GM23338 (cell line): Measurements from ENCODE around the gene DNAJC1. TPM values are rescaled to one million over a fixed set of nuclear protein-coding genes. Genes with fewer than 3 reads are reported as not detected.

Experiments
- ATAC-seq: fragments of 200-7000 bp; cut with Tn5 transposase; 3 replicates; pipeline ENCODE4 v1.9.1; 2020
- DNase-seq: peaks from one replicate; pipeline ENCODE4 v3.0.0-alpha.2; 2015; ENCODE audit warnings: low spot score
- H2AFZ ChIP-seq: fragments of 200-600 bp; sonication (generic); 2 replicates; pipeline ENCODE4 v1.8.0; 2016; ENCODE audit warnings: antibody characterized with exemption, mild to moderate bottlenecking, moderate library complexity
- H3F3A ChIP-seq: fragments of 200-600 bp; sonication (generic); replicated peaks from 2 replicates; pipeline ENCODE4 v1.8.0; 2017; ENCODE audit warnings: antibody characterized with exemption, mixed run types, low read depth
- H3K27ac ChIP-seq: fragments of 200-600 bp; sonication (generic); 2 replicates; pipeline ENCODE4 v1.6.1; 2016; ENCODE audit warnings: low read depth
- H3K27me3 ChIP-seq: fragments of 200-600 bp; sonication (generic); 2 replicates; pipeline ENCODE4 v1.8.0; 2016; ENCODE audit warnings: mild to moderate bottlenecking, mixed run types, moderate library complexity; ENCODE audit not compliant: insufficient read depth
- H3K36me3 ChIP-seq: fragments of 200-600 bp; sonication (generic); 2 replicates; pipeline ENCODE4 v1.8.0; 2016; ENCODE audit warnings: mild to moderate bottlenecking; ENCODE audit not compliant: insufficient read depth
- H3K4me1 ChIP-seq: fragments of 200-600 bp; sonication (generic); 2 replicates; pipeline ENCODE4 v1.8.0; 2016; ENCODE audit warnings: mild to moderate bottlenecking, moderate library complexity; ENCODE audit not compliant: insufficient read depth
- H3K4me2 ChIP-seq: fragments of 200-600 bp; sonication (generic); 2 replicates; pipeline ENCODE4 v1.7.1; 2017; ENCODE audit warnings: mixed run types
- H3K4me3 ChIP-seq: fragments of 200-600 bp; sonication (generic); 2 replicates; pipeline ENCODE4 v1.6.1; 2016; ENCODE audit warnings: mixed run types
- H3K79me2 ChIP-seq: fragments of 200-600 bp; sonication (generic); replicated peaks from 2 replicates; pipeline ENCODE4 v1.8.0; 2017; ENCODE audit warnings: mild to moderate bottlenecking; ENCODE audit not compliant: insufficient read depth
- H3K9me2 ChIP-seq: fragments of 200-600 bp; sonication (generic); 2 replicates; pipeline ENCODE4 v1.8.0; 2017; ENCODE audit not compliant: insufficient read depth
- H4K20me1 ChIP-seq: fragments of 200-600 bp; sonication (generic); replicated peaks from 2 replicates; pipeline ENCODE4 v1.8.0; 2017; ENCODE audit warnings: mild to moderate bottlenecking; ENCODE audit not compliant: insufficient read depth
- H3K27ac Mint-ChIP-seq: 2 replicates; pipeline ENCODE4 v1.8.0; 2020; ENCODE audit warnings: inconsistent platforms, mild to moderate bottlenecking, moderate library complexity, mixed read lengths
- H3K27me3 Mint-ChIP-seq: 3 replicates; pipeline ENCODE4 v1.8.0; 2022; ENCODE audit warnings: low read depth, mild to moderate bottlenecking, moderate library complexity, mixed read lengths, inconsistent platforms; ENCODE audit not compliant: insufficient read depth, poor library complexity
- H3K36me3 Mint-ChIP-seq: 3 replicates; pipeline ENCODE4 v1.8.0; 2021; ENCODE audit warnings: low read depth, mild to moderate bottlenecking, inconsistent platforms, moderate library complexity, mixed read lengths
- H3K4me1 Mint-ChIP-seq: 3 replicates; pipeline ENCODE4 v1.8.0; 2020; ENCODE audit warnings: mild to moderate bottlenecking, inconsistent platforms, mixed read lengths
- H3K4me3 Mint-ChIP-seq: 3 replicates; pipeline ENCODE4 v1.8.0; 2021; ENCODE audit warnings: moderate library complexity, mild to moderate bottlenecking, inconsistent platforms, mixed read lengths
- H3K9me3 Mint-ChIP-seq: 3 replicates; pipeline ENCODE4 v1.8.0; 2020; ENCODE audit warnings: moderate library complexity, mild to moderate bottlenecking, inconsistent platforms, mixed read lengths
- CREB1 ChIP-seq: fragments of 250-450 bp; sonication (Bioruptor Pico); IDR thresholded peaks from 2 replicates; pipeline ENCODE4 v1.5.0; 2020; ENCODE audit warnings: low read depth, mild to moderate bottlenecking, moderate library complexity
- CTCF ChIP-seq, 2 experiments: fragments of 200-600 bp in 1 of 2; sonication (generic) in 1 of 2; conservative IDR thresholded peaks; 2 replicates each; pipeline versions ENCODE4 v1.5.1 to v1.6.1; 2016 to 2017; ENCODE audit warnings: antibody characterized with exemption in 2 of 2, low read depth in 2 of 2, mild to moderate bottlenecking in 2 of 2, moderate library complexity in 1 of 2
- ETS1 ChIP-seq: IDR thresholded peaks from 2 replicates; pipeline ENCODE4 v1.6.1; 2016; ENCODE audit warnings: antibody characterized with exemption
- EZH2 ChIP-seq: fragments of 200-600 bp; sonication (generic); IDR thresholded peaks from one replicate; pipeline ENCODE4 v1.8.0; 2017; ENCODE audit warnings: antibody characterized with exemption, mild to moderate bottlenecking, low read depth; ENCODE audit not compliant: unreplicated experiment
- JUNB ChIP-seq: IDR thresholded peaks from one replicate; pipeline ENCODE4 v1.6.1; 2016; ENCODE audit warnings: antibody characterized with exemption; ENCODE audit not compliant: unreplicated experiment
- NANOG ChIP-seq: IDR thresholded peaks from 2 replicates; pipeline ENCODE4 v1.6.1; 2016; ENCODE audit warnings: antibody characterized with exemption, borderline replicate concordance
- POLR2AphosphoS5 ChIP-seq: IDR thresholded peaks from 2 replicates; pipeline ENCODE4 v1.6.1; 2016; ENCODE audit warnings: antibody characterized with exemption, low read depth
- REST ChIP-seq: IDR thresholded peaks from one replicate; pipeline ENCODE4 v1.6.1; 2018; ENCODE audit warnings: antibody characterized with exemption; ENCODE audit not compliant: unreplicated experiment
- STAT1 ChIP-seq: IDR thresholded peaks from one replicate; pipeline ENCODE4 v1.6.1; 2016; ENCODE audit warnings: antibody characterized with exemption; ENCODE audit not compliant: unreplicated experiment
- ZNF114 ChIP-seq: fragments of 250-450 bp; sonication (Bioruptor Pico); IDR thresholded peaks from 2 replicates; pipeline ENCODE4 v1.5.0; 2020; ENCODE audit warnings: mild to moderate bottlenecking, moderate library complexity
- polyA plus RNA-seq: library from polyadenylated mRNA; unstranded; fragments of >200 nt; fragmentation: Nextera tagmentation; extraction: Ambion mirVana; gene quantifications from 2 replicates; pipeline ENCODE4 v1.2.1, GENCODE V29; 2016
- total RNA-seq: library from RNA; depleted of rRNA; stranded (reverse); fragments of >200 nt; shearing (Covaris generic); gene quantifications from 2 replicates; pipeline ENCODE4 v1.2.3, GENCODE V29; 2014

Gene DNAJC1
- total and polyA plus RNA-seq, 2 experiments from 2014 or later = 38.6 to 45.3 TPM

- TF ChIP-seq REST = no peak
- no peak for TF ChIP-seq POLR2AphosphoS5
- TF ChIP-seq CTCF (conservative IDR thresholded peaks at IDR 0.05; ENCODE audit: low read depth in 2 of 2) = no peak
These were observed 18.0 kb downstream of the DNAJC1 start (continued) for GRCh38 chr10:21985541-21985940.

- Histone ChIP-seq H3K27me3 (no peaks in the 10 kb centered on the region), H3K4me1 (peaks cover 26% of the 10 kb centered on the region), H3K4me2 (no peak overlapping the region), H4K20me1 (no peaks in the 10 kb centered on the region), H3K79me2 (no peaks in the 10 kb centered on the region), H3F3A (no peaks in the 10 kb centered on the region), H3K36me3 (no peaks in the 10 kb centered on the region), H2AFZ (no peak overlapping the region), H3K27ac (no peak overlapping the region), H3K4me3 (no peak overlapping the region), H3K9me2 (no peaks in the 10 kb centered on the region)
- DNase-seq = no peak
- H3K27me3 Mint-ChIP-seq = no peaks in the 10 kb centered on the region
- peaks cover under 1% of the 10 kb centered on the region; the same call in 2 of the 3 replicates for H3K36me3 Mint-ChIP-seq
- peaks cover 41% of the 10 kb centered on the region for H3K4me1 Mint-ChIP-seq
- TF ChIP-seq CREB1 (CRISPR knock-in tag) (no peak), NANOG (no peak), ZNF114 (CRISPR knock-in tag) (no peak), POLR2AphosphoS5 (no peak), CTCF (conservative IDR thresholded peaks at IDR 0.05; ENCODE audit: low read depth in 2 of 2) (no peak), REST (no peak), JUNB (no peak), STAT1 (no peak), ETS1 (no peak), EZH2 (no peak)
- no peak for ATAC-seq
- no peaks in the 10 kb centered on the region for H3K9me3 Mint-ChIP-seq
- H3K27ac Mint-ChIP-seq = no peak overlapping the region
- H3K4me3 Mint-ChIP-seq = no peak overlapping the region
These were observed 22.4 kb downstream of the DNAJC1 start for GRCh38 chr10:21981118-21981517.
